ENCODE measurements around the gene PREX1.
"Not testable (repeated sequence)": the region's sequence is repeated elsewhere in the genome, so short reads cannot be mapped to it uniquely, and the experiment has no call there.

Gene PREX1

GRCh38 chr20:48827855-48828733, at the start of gene PREX1:
TSS of gene PREX1 (minus strand) at chr20:48827999. CDS start at chr20:48827860, 139 bp downstream.
- no peak for TF ChIP-seq CTCF (IDR thresholded peaks at IDR 0.05; ENCODE audit: low read length, missing control alignments)

GRCh38 chr20:48877304-48877703, 49.5 kb upstream of the PREX1 start:
- no peak for TF ChIP-seq CTCF (IDR thresholded peaks at IDR 0.05; ENCODE audit: low read length, missing control alignments)
- H3K4me3 ChIP-seq (replicated peaks; ENCODE audit: low read depth, low read length): no peak overlapping the region
- no peak for DNase-seq (ENCODE audit: low read depth)

More at GRCh38 chr20:48827855-48828733, at the start of gene PREX1:
- peak within 1 kb of the TSS; percentile 76 for H3K4me3 ChIP-seq (replicated peaks; ENCODE audit: low read depth, low read length)
- DNase-seq (ENCODE audit: low read depth): peak; percentile 86

- TF ChIP-seq CTCF (IDR thresholded peaks at IDR 0.05; ENCODE audit: low read length, missing control alignments): no peak
- H3K4me3 ChIP-seq (replicated peaks; ENCODE audit: low read depth, low read length): no peak overlapping the region
- DNase-seq (ENCODE audit: low read depth): peak; percentile 26
Measured at GRCh38 chr20:48875914-48876240, 48.1 kb upstream of the PREX1 start.

- TF ChIP-seq CTCF (IDR thresholded peaks at IDR 0.05; ENCODE audit: low read length, missing control alignments): no peak
- no peak for DNase-seq (ENCODE audit: low read depth)
- no peak overlapping the region for H3K4me3 ChIP-seq (replicated peaks; ENCODE audit: low read depth, low read length)
Measured at GRCh38 chr20:48875233-48875913, 47.6 kb upstream of the PREX1 start.

GRCh38 chr20:48869442-48869841, 41.6 kb upstream of the PREX1 start:
- not testable (repeated sequence) for DNase-seq (ENCODE audit: low read depth); H3K4me3 ChIP-seq (replicated peaks; ENCODE audit: low read depth, low read length)

- no peak for DNase-seq (ENCODE audit: low read depth)
- no peak for TF ChIP-seq CTCF (IDR thresholded peaks at IDR 0.05; ENCODE audit: low read length, missing control alignments)
- H3K4me3 ChIP-seq (replicated peaks; ENCODE audit: low read depth, low read length): no peak overlapping the region
Measured at GRCh38 chr20:48866936-48867335, 39.1 kb upstream of the PREX1 start.

- no peak overlapping the region for H3K4me3 ChIP-seq (replicated peaks; ENCODE audit: low read depth, low read length)
- TF ChIP-seq CTCF (IDR thresholded peaks at IDR 0.05; ENCODE audit: low read length, missing control alignments): no peak
- no peak for DNase-seq (ENCODE audit: low read depth)
Measured at GRCh38 chr20:48864738-48865318, 37.0 kb upstream of the PREX1 start.
